Measurements from ENCODE around the gene PPIA. TPM values are rescaled to one million over a fixed set of nuclear protein-coding genes. Genes with fewer than 3 reads are reported as not detected.

Gene PPIA
- total RNA-seq, 1 donor: 2,422 TPM

GRCh38 chr7:44847509-44847919 is 51.0 kb downstream of the PPIA start:
- peak overlapping the region; percentile 80 for H3K4me3 ChIP-seq (ENCODE audit: low read depth, low read length)
- peak; percentile 81 for TF ChIP-seq CTCF (IDR thresholded peaks at IDR 0.05; ENCODE audit: insufficient read depth, low read depth, low read length)
- peak; percentile 92 for DNase-seq (ENCODE audit: low read depth)

DNA sequence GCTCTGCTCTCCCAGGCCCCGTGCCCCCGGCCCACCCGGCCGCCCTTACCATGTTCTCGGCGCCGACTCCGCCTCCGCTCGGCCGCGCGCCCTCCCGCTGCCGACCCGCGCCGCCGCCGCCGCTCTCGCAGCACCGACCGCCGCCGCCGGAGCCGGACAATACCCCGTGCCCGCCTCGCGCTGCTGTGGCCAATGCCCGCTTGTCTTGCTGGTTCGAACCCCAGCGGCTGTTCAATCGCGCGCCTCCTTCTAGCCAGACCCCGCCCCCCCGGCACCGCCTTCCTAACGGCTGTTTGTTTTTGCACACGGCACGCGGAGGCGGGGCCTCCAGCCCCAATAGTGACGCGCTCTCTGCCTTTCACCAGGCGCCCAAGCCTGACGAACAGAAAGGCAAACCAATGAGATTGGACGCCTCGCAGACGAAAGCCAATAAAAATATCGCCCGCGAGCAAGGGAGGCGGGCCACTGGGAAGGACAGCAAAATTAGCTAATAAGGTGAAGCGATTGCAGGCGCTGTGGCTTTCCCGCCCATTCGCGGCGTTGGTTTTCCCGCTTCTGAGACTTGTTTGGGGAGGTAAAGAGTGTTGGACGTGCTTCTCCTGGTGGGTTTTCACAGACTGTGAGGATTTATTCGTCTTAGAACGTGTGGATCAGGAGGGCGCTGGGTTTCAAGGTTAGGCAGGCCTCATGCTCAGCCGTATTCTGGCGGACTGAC is 51.6 kb downstream of the PPIA start, which contains the start of gene H2AZ2:
Gene H2AZ2 (minus strand): TSS at position 168 of the 715 bp plus-strand sequence. CDS start 116 bp downstream, at position 52.
- no peak for TF ChIP-seq CTCF (IDR thresholded peaks at IDR 0.05; ENCODE audit: insufficient read depth, low read depth, low read length)
- peak within 1 kb of the TSS; percentile 80 for H3K4me3 ChIP-seq (ENCODE audit: low read depth, low read length)
- DNase-seq (ENCODE audit: low read depth): peak; percentile 100

GRCh38 chr7:44849259-44849884 is 52.9 kb downstream of the PPIA start:
- no peak for DNase-seq (ENCODE audit: low read depth)
- peak overlapping the region; percentile 68 for H3K4me3 ChIP-seq (ENCODE audit: low read depth, low read length)
- TF ChIP-seq CTCF (IDR thresholded peaks at IDR 0.05; ENCODE audit: insufficient read depth, low read depth, low read length): no peak

- no peak overlapping the region for H3K4me3 ChIP-seq (ENCODE audit: low read depth, low read length)
- TF ChIP-seq CTCF (IDR thresholded peaks at IDR 0.05; ENCODE audit: insufficient read depth, low read depth, low read length): no peak
- DNase-seq (ENCODE audit: low read depth): peak; percentile 85
Measured at GRCh38 chr7:44849885-44850544, 53.5 kb downstream of the PPIA start.

DNA sequence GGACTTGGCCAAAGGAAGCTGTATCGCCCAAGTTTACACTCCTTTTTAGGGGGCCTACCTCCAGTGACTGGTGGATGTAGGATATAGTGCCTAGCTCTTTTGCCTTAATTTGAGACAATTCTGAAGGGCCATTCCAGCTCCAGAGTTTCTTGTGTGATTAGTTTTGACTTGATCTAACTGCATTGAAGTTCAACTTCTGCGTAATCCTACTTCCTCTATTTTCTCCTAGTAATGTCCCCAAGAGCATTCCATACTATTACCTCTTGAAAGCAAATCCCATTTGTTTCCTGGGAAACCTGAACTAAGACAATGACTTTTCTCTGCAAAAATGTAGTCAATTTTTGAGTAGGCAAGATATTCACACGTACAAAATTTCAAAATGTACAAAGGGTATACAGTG is 56.1 kb downstream of the PPIA start:
- no peak for TF ChIP-seq CTCF (IDR thresholded peaks at IDR 0.05; ENCODE audit: insufficient read depth, low read depth, low read length)

More for the DNA sequence above, 56.1 kb downstream of the PPIA start:
- no peak overlapping the region for H3K4me3 ChIP-seq (ENCODE audit: low read depth, low read length)
- no peak for DNase-seq (ENCODE audit: low read depth)

Other genes starting within 250 kb of the PPIA start
- gene DDX56, start 222.8 kb upstream of the PPIA start, total RNA-seq: 44.8 and 57.0 TPM in 2 replicates
- 54.4 and 84.2 TPM in 2 replicates for gene TMED4, start 214.4 kb upstream of the PPIA start, total RNA-seq
- gene OGDH, start 190.1 kb upstream of the PPIA start, total RNA-seq: 75.7 and 99.7 TPM in 2 replicates
- 10.8 and 12.2 TPM in 2 replicates for gene ZMIZ2, start 47.8 kb upstream of the PPIA start, total RNA-seq
- gene H2AZ2, start 51.4 kb downstream of the PPIA start, total RNA-seq: 111 and 118 TPM in 2 replicates
- 24.5 and 29.8 TPM in 2 replicates for gene PURB, start 88.8 kb downstream of the PPIA start, total RNA-seq
- under 0.01 TPM in 2 replicates for gene MYO1G, start 182.3 kb downstream of the PPIA start, total RNA-seq
- gene CCM2, start 203.5 kb downstream of the PPIA start, total RNA-seq: 41.9 and 45.4 TPM in 2 replicates